Stimulated activated CD8-positive, alpha-beta memory T cell treated with anti-CD3 and anti-CD28 coated beads, Interleukin-2, amount 100 ng/mL, for 1 hour (primary cell): ENCODE results near the gene PNPLA3.
A peak's percentile ranks its signal among the peaks of the same experiment; 100 is the strongest.

Source experiments
- DNase-seq, 2 donors: peaks; one replicate each; pipeline ENCODE4 v3.0.0-alpha.2; 2020; ENCODE audit warnings: low read depth in 2 of 2

Gene PNPLA3

GRCh38 chr22:43923631-43924464, at the start of gene PNPLA3:
PNPLA3 (plus strand) TSS chr22:43923805; CDS start chr22:43923912, 107 bp downstream.
- peak; percentile 43 to 64 for DNase-seq

- DNase-seq = no peak
Observed at GRCh38 chr22:43876866-43877509, 46.6 kb upstream of the PNPLA3 start.

- no peak for DNase-seq
Observed at GRCh38 chr22:43878079-43878795, 45.4 kb upstream of the PNPLA3 start.

GRCh38 chr22:43878831-43879550, 44.6 kb upstream of the PNPLA3 start:
- no peak for DNase-seq

- DNase-seq = no peak
Observed at GRCh38 chr22:43879901-43880540, 43.6 kb upstream of the PNPLA3 start.

GRCh38 chr22:43880541-43880991, 43.0 kb upstream of the PNPLA3 start:
- DNase-seq = no peak

GRCh38 chr22:43881091-43882061, 42.2 kb upstream of the PNPLA3 start:
- no peak for DNase-seq

GRCh38 chr22:43882122-43882767, 41.4 kb upstream of the PNPLA3 start:
- DNase-seq = no peak

GRCh38 chr22:43883012-43883661, 40.5 kb upstream of the PNPLA3 start:
- peak in 1 of 2 donors; percentile 13 for DNase-seq

- DNase-seq = no peak
Observed at GRCh38 chr22:43883719-43884415, 39.7 kb upstream of the PNPLA3 start.

- peak in 1 of 2 donors; percentile 18 for DNase-seq
Observed at GRCh38 chr22:43884600-43885318, 38.8 kb upstream of the PNPLA3 start.

GRCh38 chr22:43885319-43885671, 38.3 kb upstream of the PNPLA3 start:
- no peak for DNase-seq

- no peak for DNase-seq
Observed at GRCh38 chr22:43885786-43886185, 37.8 kb upstream of the PNPLA3 start.

- DNase-seq = no peak
Observed at GRCh38 chr22:43886231-43886630, 37.4 kb upstream of the PNPLA3 start.

- DNase-seq = no peak
Observed at GRCh38 chr22:43887391-43887790, 36.2 kb upstream of the PNPLA3 start.

- DNase-seq = no peak
Observed at GRCh38 chr22:43888740-43889139, 34.9 kb upstream of the PNPLA3 start.

GRCh38 chr22:43889201-43889859, 34.3 kb upstream of the PNPLA3 start:
- DNase-seq = no peak
